Glomerular visceral epithelial cell (primary cell): Measurements from ENCODE around the gene ADAMTSL1.
A peak's percentile ranks its signal among the peaks of the same experiment; 100 is the strongest.

Experiments used
- DNase-seq: peaks from one replicate; pipeline ENCODE4 v3.0.0-alpha.2; 2016; ENCODE audit errors: extremely low spot score

ADAMTSL1 gene

DNA sequence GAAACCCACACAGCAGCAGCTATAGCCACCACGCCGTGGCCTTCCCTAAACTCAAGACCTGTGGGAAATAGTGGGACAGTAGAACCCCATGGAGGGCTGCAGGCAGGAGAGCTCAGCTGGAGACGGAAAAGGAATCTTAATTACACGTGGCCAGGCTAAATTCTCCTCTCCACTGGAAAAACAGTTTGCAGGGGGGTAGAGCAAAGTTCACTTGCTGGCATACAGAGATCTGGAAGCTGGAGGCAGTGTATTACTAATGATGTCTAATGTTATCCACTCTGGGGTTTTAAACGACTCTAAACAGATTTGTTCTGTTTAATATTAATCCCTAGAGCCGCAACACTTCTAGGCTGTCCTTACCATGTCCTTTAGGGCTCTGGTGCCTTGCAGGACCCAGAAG is 302.0 kb downstream of the ADAMTSL1 start:
- no peak for DNase-seq

DNA sequence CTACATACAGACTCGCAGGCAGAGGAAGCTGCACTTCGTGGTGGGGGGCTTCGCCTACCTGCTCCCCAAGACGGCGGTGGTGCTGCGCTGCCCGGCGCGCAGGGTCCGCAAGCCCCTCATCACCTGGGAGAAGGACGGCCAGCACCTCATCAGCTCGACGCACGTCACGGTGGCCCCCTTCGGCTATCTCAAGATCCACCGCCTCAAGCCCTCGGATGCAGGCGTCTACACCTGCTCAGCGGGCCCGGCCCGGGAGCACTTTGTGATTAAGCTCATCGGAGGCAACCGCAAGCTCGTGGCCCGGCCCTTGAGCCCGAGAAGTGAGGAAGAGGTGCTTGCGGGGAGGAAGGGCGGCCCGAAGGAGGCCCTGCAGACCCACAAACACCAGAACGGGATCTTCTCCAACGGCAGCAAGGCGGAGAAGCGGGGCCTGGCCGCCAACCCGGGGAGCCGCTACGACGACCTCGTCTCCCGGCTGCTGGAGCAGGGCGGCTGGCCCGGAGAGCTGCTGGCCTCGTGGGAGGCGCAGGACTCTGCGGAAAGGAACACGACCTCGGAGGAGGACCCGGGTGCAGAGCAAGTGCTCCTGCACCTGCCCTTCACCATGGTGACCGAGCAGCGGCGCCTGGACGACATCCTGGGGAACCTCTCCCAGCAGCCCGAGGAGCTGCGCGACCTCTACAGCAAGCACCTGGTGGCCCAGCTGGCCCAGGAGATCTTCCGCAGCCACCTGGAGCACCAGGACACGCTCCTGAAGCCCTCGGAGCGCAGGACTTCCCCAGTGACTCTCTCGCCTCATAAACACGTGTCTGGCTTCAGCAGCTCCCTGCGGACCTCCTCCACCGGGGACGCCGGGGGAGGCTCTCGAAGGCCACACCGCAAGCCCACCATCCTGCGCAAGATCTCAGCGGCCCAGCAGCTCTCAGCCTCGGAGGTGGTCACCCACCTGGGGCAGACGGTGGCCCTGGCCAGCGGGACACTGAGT is 303.2 kb downstream of the ADAMTSL1 start:
- no peak for DNase-seq

DNA sequence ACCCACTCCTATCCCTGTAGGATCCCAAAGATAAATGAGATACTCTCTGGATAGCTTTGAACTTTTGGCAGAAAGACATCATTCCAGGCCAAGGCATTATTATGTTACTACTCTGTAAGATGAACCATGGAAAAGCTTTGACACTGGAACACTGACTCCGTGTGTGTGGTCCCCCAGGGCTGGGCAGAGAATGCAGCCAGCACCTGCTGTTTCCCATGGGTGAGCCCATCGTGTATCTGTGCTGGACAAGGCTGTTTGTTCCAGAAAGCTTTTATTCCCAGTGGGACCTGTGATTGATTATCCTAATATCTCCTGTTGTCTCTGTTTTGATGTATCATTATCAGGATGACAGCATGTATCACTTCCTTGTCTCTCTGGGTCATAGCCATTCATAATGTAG is 304.2 kb downstream of the ADAMTSL1 start:
- no peak for DNase-seq

- no peak for DNase-seq
Observed at GRCh38 chr9:18778846-18779245, 304.9 kb downstream of the ADAMTSL1 start.

DNA sequence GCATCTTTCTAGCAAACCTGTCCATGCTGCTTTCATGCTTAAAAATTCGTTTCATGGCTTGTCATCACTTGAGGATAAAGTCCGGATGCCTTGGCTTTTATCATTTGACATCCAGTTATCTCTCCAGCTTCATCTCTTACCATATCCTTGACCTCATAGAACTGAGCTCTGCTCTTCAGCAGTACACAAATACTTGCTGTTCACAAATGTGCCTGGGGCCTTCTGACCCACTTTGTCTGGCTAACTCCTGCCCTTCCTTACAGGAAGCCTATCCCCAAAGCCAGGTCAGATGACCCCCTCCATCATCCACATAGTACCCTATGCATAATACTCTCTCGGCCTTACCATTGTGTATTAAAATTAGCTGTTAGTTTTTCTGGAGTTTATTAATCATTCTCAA is 310.0 kb downstream of the ADAMTSL1 start:
- DNase-seq: no peak

DNA sequence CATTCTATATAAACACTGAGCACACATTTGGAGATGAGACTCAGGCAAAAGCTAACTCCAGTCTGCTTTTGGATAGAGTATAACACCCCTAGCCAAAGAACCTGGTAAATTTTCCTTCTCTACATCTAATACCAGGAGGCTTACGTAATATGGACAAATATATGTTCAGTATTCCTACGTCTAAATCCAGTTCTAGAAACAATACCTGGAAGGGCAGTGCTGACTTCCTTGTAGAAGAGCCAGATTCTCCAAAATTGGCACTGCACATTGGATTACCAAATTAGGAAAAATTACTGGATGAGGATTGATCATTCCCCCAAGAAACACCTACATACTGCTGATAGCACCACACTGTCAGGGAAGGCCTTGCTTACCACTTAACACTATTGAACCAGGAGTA is 311.7 kb downstream of the ADAMTSL1 start:
- DNase-seq: no peak

DNA sequence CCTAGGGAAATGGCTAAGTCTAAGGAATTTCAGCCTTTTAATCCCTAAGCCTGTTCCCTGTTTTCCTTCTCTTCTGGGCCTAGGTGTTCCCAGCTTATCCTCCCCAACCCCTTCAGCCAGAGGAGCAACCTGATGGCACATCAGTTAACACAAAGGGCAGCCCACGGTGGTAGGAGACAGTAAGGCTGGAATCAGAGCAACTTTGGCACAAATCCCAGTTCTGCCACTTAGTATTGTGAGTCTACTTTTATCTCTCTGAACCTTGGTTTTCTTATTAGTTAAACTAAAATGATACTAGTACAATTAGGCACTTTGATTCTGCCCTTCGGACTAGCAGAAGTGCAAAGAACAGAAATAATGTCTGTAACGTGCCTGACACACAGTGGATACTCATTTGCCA is 312.2 kb downstream of the ADAMTSL1 start:
- DNase-seq: no peak

- no peak for DNase-seq
Observed at GRCh38 chr9:18786911-18787650, 313.1 kb downstream of the ADAMTSL1 start.

GRCh38 chr9:18788256-18788655 is 314.3 kb downstream of the ADAMTSL1 start:
- DNase-seq: no peak

DNA sequence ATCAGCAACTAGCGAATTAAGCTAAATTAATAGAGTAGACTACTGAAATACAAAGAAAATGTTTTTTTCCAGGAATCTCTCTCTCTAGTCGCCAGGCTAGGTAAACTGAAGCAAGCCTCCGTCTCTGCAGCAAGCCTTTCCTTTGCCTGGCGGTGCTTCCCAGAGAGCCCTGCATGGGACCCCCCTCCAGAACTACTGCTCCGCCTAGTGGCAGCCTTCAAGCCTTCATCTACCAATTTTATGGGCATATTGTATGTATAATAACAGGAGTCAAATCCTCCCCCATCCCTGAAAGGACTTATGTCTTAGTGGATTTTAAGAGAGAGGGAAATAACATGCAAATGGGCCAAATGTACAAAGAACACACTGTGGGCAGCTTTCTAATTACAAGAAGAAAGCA is 317.1 kb downstream of the ADAMTSL1 start:
- DNase-seq: no peak

DNA sequence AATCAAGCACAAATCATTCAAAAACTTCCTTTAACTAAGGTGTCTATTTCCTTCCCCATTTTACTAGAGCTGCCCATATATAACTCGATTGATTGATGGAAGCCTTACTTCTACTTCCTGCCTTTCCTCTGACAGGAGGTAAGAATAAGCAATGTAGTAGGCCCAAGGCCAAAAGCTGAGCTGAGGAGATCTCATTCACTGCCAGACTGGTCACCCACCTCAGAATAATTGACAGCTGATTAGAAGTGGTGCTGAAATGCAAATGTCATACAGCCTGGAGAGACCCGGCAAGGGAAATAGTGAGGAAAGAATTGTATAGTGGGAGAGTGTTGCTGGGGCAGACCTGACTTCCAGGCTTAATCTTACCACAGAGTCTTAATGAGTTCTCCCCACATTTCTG is 319.2 kb downstream of the ADAMTSL1 start:
- no peak for DNase-seq

DNA sequence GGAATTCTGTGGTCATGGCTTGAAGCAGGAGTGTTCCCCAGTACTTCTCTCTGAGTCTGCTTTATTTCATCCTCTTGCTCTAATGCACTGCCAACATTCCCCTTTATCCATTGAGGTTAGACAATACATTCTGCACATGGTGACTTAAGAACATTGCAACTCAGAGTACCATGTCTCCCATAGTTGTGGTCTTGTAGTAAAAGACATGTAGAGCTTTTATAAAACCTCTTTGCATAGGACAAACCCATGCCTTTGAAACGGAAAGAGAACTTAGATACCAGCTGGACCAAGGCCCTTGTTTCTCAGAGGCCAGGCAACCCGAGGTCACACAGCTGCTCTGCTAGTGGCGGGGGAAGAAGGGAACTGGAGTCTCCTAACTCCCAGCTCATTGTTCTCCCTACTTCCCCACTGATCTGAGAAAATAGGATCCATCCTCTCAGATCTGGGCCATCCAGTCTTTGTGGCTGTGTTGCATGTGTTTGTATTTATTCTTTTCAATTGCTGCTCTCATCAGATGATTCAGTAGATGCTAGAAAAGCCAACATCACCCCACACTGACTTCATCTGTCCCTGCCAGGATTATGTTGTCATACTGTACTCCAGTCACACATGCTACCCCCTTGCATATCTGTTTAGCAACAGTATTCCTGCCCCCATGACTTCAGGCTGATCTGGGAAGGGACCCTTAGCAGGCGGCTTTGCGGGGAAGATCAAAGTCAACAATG is 322.2 kb downstream of the ADAMTSL1 start:
- DNase-seq: peak; percentile 37

DNA sequence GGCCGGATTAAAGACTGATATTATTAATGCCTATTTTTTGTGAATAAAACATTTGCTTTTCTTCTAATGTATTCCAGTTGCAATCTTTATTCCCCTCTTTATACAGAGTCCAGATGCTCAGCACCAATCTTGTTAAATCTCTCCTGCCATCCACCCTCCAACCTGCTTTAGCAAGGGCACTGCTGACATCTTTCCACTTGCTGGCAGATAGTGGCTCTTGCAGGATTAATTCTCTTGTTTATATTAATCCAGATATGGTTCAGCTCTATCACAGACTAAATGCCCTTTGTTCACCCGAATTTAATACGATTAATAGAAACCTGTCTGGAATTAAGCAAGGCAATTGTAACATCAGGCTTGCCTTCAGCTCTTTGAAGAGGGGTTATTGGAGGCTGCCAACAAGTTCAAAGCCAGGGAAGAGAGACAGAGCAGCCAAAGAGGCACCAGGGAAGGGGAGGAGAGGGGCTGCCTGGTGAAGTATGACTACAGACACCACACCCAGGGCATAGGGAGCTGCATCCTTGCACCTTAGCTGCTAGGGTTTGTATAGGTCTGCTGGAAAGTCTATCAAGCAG is 322.8 kb downstream of the ADAMTSL1 start:
- DNase-seq: no peak

- DNase-seq: no peak
Observed at GRCh38 chr9:18798106-18798505, 324.2 kb downstream of the ADAMTSL1 start.

DNA sequence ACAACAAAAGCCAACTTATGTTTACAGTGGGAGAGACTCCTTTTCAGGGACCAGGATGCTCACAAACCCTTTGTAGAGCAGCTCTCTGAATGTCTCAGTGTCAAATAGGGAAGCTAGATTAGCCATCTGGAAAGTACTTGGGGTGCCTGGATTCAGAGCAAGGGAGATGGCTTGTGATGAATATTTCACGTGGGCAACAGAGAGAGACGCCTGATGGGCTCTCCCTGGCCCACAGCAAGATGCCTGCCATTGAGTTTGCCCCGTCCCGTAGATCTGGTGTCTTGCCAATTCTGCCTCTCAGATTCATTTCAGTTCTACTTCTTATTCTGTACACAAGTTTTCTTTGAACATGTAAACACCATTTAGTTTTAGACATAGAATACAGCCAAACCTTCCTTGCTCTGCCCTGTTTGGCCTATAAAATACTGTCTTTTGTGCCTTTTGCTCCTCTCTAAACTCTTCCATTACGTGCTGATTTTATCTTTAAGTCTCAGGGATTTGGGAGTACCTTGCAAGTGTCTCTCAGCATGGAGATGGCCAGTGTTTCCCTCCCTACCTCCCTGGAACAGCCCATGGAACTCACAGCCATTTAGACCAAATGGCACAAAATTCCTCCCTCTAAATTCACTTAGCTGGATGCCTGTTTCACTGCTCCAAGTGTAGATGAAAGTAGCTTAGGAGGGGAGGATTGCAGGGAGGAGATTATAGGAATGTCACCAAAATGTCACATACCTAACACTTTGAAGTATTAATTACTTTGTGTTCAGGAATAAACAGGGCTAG is 324.7 kb downstream of the ADAMTSL1 start:
- DNase-seq: no peak

DNA sequence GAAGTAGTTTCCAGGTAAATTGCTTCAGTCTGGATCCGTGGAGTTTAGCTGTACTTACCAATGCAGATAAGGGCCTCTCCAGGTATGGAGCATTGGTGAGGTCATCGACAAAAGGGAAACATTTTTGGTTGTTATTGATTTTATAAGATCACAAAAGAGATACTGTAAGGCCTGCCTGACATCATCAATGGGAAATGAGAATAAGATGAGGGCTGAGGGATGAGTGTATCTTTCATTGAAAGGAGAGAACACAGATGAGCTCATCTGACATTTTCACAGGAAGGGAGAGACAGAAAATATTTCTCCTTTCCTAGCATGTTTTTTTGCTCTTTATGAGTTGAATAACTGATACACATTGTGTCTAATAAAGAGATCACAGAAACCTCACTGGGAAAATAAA is 325.5 kb downstream of the ADAMTSL1 start:
- DNase-seq: no peak

GRCh38 chr9:18800579-18800978 is 326.6 kb downstream of the ADAMTSL1 start:
- no peak for DNase-seq

- no peak for DNase-seq
Observed at GRCh38 chr9:18805386-18805785, 331.4 kb downstream of the ADAMTSL1 start.

- no peak for DNase-seq
Observed at GRCh38 chr9:18806232-18807080, 332.5 kb downstream of the ADAMTSL1 start.

DNA sequence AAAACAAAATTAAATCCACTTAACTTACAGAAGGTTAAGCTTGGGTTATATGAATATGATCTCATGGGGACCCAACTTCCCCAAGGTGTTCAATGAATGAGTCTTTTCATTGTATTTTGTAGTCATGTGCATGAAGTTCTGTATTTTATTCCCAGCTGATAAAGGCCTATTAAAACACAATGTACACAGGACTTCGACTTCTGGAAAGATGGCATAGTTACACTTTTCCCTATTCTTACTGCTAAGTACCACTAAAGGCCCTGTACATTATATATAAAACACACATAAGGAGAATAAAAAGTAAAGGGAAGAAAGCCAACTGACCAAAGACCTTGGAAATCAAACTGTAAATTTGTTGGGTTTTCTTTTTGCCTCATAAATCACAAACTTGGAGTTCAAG is 336.6 kb downstream of the ADAMTSL1 start:
- DNase-seq: no peak
